ENCODE measurements around the gene GPR83. TPM values are rescaled to one million over a fixed set of nuclear protein-coding genes. Genes with fewer than 3 reads are reported as not detected.

The GPR83 gene
- 0.20 TPM for polyA plus RNA-seq

- H3K36me3 Mint-ChIP-seq, result peaks cover 2% of the 10 kb centered on the region
- no peak within 1 kb of the TSS for H3K27ac Mint-ChIP-seq
- H3K9me3 Mint-ChIP-seq, result peaks cover 0 to 4% (median 1%) of the 10 kb centered on the region in 3 donors
- peak within 1 kb of the TSS in 1 of 4 donors; percentile 86 for H3K4me3 Mint-ChIP-seq
- peaks cover 0 to 7% (median 4%) of the 10 kb centered on the region in 3 donors for H3K4me1 Mint-ChIP-seq
- H3K27me3 Mint-ChIP-seq, result peaks cover 31% of the 10 kb centered on the region
Measured at GRCh38 chr11:94400839-94401772, at the start of gene GPR83. TSS of gene GPR83 (minus strand) at chr11:94401419. CDS start at chr11:94401247, 172 bp downstream.

GRCh38 chr11:94450048-94450447, 48.8 kb upstream of the GPR83 start:
- no peaks in the 10 kb centered on the region for H3K4me1 Mint-ChIP-seq
- peaks cover 10% of the 10 kb centered on the region for H3K36me3 Mint-ChIP-seq
- H3K9me3 Mint-ChIP-seq, result no peaks in the 10 kb centered on the region
- H3K4me3 Mint-ChIP-seq, result no peak overlapping the region
- no peaks in the 10 kb centered on the region for H3K27me3 Mint-ChIP-seq
- no peak overlapping the region for H3K27ac Mint-ChIP-seq

GRCh38 chr11:94449437-94449836, 48.2 kb upstream of the GPR83 start:
- no peak overlapping the region for H3K27ac Mint-ChIP-seq
- peaks cover 8% of the 10 kb centered on the region for H3K36me3 Mint-ChIP-seq
- H3K9me3 Mint-ChIP-seq, result no peaks in the 10 kb centered on the region
- H3K4me1 Mint-ChIP-seq, result no peaks in the 10 kb centered on the region
- H3K4me3 Mint-ChIP-seq, result no peak overlapping the region
- H3K27me3 Mint-ChIP-seq, result no peaks in the 10 kb centered on the region

DNA sequence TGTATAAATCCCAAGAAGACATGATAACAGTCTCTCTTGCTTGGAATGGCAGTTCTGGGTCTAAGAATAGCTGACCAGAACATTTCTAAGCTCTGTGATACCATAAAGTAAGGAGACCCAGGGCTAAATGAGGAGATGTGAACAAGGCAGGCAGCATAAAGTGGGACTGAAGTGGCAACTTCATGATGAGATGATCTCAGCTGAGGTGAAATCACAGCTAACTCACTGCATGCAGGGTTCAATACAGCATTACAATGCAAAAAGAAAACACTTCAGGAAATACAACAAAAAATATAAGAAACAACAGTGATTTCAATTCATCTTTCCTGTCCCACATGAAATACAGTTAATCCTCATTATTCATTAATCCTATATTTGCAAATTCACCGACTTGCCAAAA, 47.8 kb upstream of the GPR83 start:
- Mint-ChIP-seq H3K9me3 (no peaks in the 10 kb centered on the region), H3K4me1 (no peaks in the 10 kb centered on the region), H3K4me3 (no peak overlapping the region), H3K27me3 (no peaks in the 10 kb centered on the region), H3K36me3 (peaks cover 12% of the 10 kb centered on the region), H3K27ac (no peak overlapping the region)

GRCh38 chr11:94447149-94447548, 45.9 kb upstream of the GPR83 start:
- Mint-ChIP-seq H3K36me3 (peaks cover 11% of the 10 kb centered on the region), H3K4me1 (no peaks in the 10 kb centered on the region), H3K27ac (no peak overlapping the region), H3K27me3 (no peaks in the 10 kb centered on the region), H3K4me3 (no peak overlapping the region), H3K9me3 (no peaks in the 10 kb centered on the region)

DNA sequence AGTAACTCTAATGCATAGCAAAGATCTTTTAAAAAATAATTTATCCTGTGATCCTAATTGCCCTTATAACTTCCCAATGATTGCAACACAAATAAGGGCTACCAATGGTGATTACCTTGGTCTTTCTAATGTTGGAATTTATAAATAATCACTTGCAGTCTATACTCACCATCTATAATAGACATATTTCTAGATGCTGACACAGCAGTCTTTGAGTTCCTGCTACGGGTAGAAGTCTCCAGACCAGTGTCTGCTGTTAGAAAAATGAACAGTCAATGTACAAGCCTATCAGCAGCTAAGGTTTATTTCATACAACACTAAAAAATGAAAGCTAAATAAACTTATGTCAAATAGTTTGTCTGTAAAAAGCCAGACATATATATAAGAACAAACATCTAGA, 44.4 kb upstream of the GPR83 start:
- H3K4me3 Mint-ChIP-seq, result no peak overlapping the region
- peaks cover 13% of the 10 kb centered on the region for H3K36me3 Mint-ChIP-seq
- no peaks in the 10 kb centered on the region for H3K27me3 Mint-ChIP-seq
- H3K27ac Mint-ChIP-seq, result no peak overlapping the region
- H3K9me3 Mint-ChIP-seq, result no peaks in the 10 kb centered on the region
- no peaks in the 10 kb centered on the region for H3K4me1 Mint-ChIP-seq

DNA sequence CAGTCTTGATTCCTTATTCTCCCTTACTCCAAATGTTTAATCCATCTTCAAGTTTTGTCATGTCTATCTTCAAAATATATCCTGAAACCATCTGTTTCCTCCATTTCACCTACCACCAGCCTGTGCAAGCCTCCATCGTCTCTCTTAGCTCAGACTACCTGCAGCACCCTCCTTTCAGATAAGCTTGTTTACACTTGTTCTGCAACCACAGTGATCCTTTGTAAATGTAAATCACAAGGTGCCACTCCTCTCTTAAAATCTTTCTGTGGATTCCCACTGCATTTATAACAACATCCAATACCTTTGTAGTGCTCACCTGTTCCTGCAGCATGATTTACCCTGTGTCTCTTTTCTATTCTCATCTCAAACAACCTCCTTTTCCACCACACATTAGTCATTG, 31.8 kb upstream of the GPR83 start:
- no peaks in the 10 kb centered on the region for H3K27me3 Mint-ChIP-seq
- H3K9me3 Mint-ChIP-seq, result no peaks in the 10 kb centered on the region
- H3K27ac Mint-ChIP-seq, result no peak overlapping the region
- H3K36me3 Mint-ChIP-seq, result peaks cover 34% of the 10 kb centered on the region
- H3K4me1 Mint-ChIP-seq, result peaks cover 0 to 1% (median 0%) of the 10 kb centered on the region in 3 donors
- no peak overlapping the region for H3K4me3 Mint-ChIP-seq

- Mint-ChIP-seq H3K36me3 (peaks cover 31% of the 10 kb centered on the region), H3K27me3 (no peaks in the 10 kb centered on the region), H3K27ac (no peak overlapping the region), H3K4me3 (no peak overlapping the region), H3K9me3 (peaks cover 0 to 6% (median 0%) of the 10 kb centered on the region in 3 donors), H3K4me1 (peaks cover 7 to 10% (median 9%) of the 10 kb centered on the region in 3 donors)
Measured at GRCh38 chr11:94424662-94425061, 23.4 kb upstream of the GPR83 start.

DNA sequence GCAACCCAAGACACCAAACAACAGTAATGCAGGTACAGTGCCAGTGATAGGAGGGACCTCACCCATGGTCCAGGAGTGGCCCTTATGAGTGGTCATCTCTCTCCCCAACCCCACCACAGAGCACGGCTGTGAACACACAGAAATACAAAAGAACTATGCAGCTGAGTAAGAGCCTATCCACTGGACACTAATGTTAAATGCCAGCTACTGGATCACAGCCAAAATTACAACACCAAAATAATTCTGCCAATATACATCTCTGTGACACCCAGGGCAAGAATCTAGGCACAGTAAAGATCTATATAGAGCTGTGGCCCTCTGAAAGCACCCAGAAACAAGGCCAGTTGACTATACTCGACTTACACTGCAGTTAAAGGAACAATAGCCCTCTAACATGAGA, 22.8 kb upstream of the GPR83 start:
- Mint-ChIP-seq H3K27ac (no peak overlapping the region), H3K4me3 (no peak overlapping the region), H3K27me3 (no peaks in the 10 kb centered on the region), H3K4me1 (peaks cover 7 to 10% (median 9%) of the 10 kb centered on the region in 3 donors), H3K36me3 (peaks cover 31% of the 10 kb centered on the region), H3K9me3 (peaks cover 0 to 6% (median 0%) of the 10 kb centered on the region in 3 donors)

DNA sequence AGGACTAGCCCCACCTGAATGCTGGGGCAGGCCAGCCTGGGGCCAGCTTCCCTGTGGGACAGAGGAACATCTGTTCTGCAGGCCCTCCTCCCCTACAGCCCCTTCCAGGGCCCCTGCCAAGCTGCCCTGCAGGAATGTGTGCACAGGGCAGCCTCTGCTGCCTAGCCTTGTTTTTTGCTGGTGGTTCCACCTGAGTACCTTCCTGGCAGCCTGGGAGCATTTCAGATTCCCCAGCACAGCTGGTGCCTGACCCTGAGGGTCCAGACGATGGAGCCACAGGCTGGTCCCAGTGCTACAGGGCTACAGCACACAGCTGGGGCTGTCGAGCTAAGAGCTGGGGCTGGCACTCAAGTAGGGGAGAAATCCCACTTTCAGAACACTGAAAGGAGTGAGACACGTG, 22.3 kb upstream of the GPR83 start:
- peaks cover 0 to 6% (median 0%) of the 10 kb centered on the region in 3 donors for H3K9me3 Mint-ChIP-seq
- H3K4me3 Mint-ChIP-seq, result no peak overlapping the region
- peaks cover 7 to 10% (median 9%) of the 10 kb centered on the region in 3 donors for H3K4me1 Mint-ChIP-seq
- H3K27me3 Mint-ChIP-seq, result no peaks in the 10 kb centered on the region
- H3K36me3 Mint-ChIP-seq, result peaks cover 31% of the 10 kb centered on the region
- H3K27ac Mint-ChIP-seq, result no peak overlapping the region

DNA sequence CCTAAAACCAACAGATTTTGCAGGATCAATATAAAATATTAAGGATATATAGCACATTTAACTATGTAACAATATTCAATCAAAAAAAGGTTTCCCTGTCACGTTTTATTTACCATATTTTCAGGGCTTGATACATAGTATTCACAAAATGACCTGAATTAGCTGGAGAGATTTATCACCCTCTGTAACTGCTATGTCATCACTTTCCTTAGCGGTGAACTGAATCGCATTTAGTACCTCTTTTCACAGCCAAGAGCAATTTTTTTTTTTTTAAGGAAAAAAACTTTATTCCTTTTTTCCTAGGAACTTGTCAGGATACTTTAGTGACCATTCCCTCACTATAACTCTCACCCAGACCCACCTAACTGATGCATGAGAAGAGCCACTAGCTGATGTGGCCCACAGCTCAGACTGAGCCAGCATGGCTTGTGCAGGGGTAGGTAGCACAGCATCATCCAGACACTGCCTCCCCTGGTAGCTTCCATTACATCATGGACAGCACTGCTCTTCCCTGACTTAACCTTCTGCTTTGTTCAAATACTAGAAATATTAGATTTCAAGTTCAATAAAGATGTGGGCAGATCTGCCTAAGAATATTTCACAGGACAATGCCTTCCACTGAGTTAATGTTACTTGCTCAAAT, 17.0 kb upstream of the GPR83 start:
- Mint-ChIP-seq H3K4me3 (no peak overlapping the region), H3K27me3 (no peaks in the 10 kb centered on the region), H3K36me3 (peaks cover 18% of the 10 kb centered on the region), H3K27ac (no peak overlapping the region), H3K9me3 (no peaks in the 10 kb centered on the region), H3K4me1 (no peaks in the 10 kb centered on the region)

DNA sequence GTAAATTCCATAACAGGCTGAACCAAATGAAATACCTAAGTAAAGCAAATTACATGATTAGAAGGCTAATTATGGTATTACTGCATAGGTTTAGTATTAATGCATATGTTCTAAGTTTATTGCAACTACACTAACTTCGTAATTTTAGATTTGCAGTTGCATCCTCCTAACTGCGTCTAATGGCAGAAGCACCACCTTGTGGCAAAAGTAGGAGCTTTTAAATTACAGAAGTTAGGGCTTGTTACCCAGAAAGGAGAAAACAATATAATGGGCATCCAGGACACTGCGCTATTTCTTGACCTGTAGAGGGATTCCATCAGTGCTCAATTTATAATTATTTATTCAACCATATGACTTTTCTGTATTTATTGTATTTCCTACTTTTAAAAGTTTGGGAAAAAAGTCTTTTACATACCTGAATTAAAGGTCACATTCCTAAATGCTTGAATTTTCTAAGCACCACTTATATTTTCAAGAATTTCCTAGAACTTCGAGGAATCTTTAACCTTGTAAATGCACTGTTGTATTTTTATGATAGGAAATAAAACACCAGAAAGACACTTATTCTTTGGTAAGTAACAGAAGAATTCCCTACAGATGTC, 16.3 kb upstream of the GPR83 start:
- no peak overlapping the region for H3K27ac Mint-ChIP-seq
- no peak overlapping the region for H3K4me3 Mint-ChIP-seq
- H3K27me3 Mint-ChIP-seq, result no peaks in the 10 kb centered on the region
- no peaks in the 10 kb centered on the region for H3K4me1 Mint-ChIP-seq
- H3K9me3 Mint-ChIP-seq, result no peaks in the 10 kb centered on the region
- peaks cover 21% of the 10 kb centered on the region for H3K36me3 Mint-ChIP-seq

DNA sequence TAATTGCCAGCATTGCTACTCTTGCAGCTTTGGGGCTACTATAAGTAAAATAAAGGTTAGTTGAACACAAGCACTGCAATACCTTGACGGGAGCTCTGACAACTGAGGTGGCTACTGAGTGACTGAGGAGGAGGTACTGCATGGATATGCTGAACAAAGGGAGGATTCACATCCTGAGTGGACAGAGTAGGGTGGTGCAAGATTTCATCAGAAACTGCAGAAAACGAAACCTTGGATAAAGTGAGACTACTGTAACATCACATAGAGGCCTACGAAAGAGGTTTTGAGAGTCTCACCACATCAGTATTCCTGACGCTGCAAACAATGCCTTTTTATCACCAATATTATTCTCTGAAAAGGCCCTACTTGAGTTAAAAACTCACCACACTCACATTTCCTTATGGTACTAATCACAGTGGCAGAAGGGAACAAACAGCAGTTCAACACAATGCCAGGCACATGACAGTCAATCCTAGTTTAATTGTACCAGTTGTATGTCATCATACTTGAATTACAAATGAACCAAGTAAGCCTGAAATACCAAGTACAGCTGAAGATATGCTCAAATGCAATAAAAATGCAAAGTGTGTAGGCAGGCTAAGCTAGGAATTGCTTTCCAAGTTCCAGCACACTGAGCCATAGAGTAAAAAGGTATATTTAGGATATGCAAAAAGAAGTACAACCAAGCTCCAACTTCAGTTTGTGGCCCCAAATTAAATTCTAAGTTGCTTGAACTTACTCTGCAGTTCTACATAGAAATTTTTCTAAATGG, 4.0 kb upstream of the GPR83 start:
- Mint-ChIP-seq H3K4me3 (no peak overlapping the region), H3K36me3 (peaks cover 11% of the 10 kb centered on the region), H3K27me3 (peaks cover 15% of the 10 kb centered on the region), H3K27ac (no peak overlapping the region), H3K9me3 (peaks cover 8 to 25% (median 14%) of the 10 kb centered on the region in 3 donors), H3K4me1 (peaks cover 0 to 7% (median 4%) of the 10 kb centered on the region in 3 donors)

DNA sequence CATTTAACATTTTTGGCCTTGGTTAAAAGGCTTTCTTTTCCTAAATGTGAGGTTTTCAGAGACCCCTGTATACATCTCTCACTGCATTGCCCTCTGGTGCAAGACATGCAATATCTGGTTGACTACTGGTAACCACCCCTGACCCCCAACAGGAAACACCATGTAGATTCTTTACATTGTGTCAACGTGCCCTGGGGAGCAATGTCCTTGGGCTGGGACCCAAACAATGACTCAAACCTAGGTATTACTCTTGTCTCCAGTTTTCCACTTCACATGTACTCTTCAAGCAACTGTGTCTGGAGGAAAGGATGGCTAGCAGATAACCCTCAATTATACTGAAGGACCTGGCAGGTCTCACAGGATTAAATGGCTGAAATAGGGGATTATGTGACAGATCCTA, 1.1 kb upstream of the GPR83 start:
- Mint-ChIP-seq H3K4me1 (peaks cover 0 to 7% (median 4%) of the 10 kb centered on the region in 3 donors), H3K9me3 (peaks cover 1 to 4% (median 1%) of the 10 kb centered on the region in 3 donors), H3K27ac (no peak overlapping the region), H3K4me3 (peak overlapping the region in 1 of 4 donors; percentile 80), H3K27me3 (peaks cover 31% of the 10 kb centered on the region), H3K36me3 (peaks cover 2% of the 10 kb centered on the region)
